ENCODE data around the gene COG8.

DNA sequence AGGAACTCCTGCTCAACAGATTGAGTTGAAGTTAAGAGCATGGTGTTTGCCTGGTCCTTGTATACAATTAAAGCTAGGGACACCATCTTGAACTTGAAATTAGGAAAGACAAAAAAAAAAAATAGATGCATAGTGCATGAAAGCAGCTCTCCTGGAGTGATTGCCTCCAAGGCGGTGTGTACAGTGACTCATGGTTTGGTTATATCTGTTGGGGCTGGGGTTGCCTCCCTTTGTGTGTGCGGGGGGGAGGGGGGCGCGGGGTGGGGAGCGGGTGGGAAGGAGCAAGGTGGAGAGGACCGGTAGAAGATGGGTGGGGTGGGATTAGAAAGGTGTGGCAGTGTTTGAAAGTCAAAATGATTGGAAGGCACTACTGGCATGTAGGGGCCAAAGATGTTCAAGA is 8.9 kb upstream of the COG8 start:
- TF ChIP-seq, protein P1, sequence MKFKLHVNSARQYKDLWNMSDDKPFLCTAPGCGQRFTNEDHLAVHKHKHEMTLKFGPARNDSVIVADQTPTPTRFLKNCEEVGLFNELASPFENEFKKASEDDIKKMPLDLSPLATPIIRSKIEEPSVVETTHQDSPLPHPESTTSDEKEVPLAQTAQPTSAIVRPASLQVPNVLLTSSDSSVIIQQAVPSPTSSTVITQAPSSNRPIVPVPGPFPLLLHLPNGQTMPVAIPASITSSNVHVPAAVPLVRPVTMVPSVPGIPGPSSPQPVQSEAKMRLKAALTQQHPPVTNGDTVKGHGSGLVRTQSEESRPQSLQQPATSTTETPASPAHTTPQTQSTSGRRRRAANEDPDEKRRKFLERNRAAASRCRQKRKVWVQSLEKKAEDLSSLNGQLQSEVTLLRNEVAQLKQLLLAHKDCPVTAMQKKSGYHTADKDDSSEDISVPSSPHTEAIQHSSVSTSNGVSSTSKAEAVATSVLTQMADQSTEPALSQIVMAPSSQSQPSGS (IDR thresholded peaks at IDR 0.05; ENCODE audit: low read length): no peak
- TF ChIP-seq, protein P2, sequence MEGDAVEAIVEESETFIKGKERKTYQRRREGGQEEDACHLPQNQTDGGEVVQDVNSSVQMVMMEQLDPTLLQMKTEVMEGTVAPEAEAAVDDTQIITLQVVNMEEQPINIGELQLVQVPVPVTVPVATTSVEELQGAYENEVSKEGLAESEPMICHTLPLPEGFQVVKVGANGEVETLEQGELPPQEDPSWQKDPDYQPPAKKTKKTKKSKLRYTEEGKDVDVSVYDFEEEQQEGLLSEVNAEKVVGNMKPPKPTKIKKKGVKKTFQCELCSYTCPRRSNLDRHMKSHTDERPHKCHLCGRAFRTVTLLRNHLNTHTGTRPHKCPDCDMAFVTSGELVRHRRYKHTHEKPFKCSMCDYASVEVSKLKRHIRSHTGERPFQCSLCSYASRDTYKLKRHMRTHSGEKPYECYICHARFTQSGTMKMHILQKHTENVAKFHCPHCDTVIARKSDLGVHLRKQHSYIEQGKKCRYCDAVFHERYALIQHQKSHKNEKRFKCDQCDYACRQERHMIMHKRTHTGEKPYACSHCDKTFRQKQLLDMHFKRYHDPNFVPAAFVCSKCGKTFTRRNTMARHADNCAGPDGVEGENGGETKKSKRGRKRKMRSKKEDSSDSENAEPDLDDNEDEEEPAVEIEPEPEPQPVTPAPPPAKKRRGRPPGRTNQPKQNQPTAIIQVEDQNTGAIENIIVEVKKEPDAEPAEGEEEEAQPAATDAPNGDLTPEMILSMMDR (IDR thresholded peaks at IDR 0.05 in 2 of 3, conservative IDR thresholded peaks at IDR 0.05 in 1 of 3; ENCODE audit: control insufficient read depth in 2 of 3, extremely low read depth in 1 of 3, insufficient read depth in 1 of 3, low read depth in 3 of 3, low read length in 3 of 3): no peak
- TF ChIP-seq CEBPB (IDR thresholded peaks at IDR 0.05; ENCODE audit: borderline replicate concordance in 1 of 2, low read depth in 2 of 2, low read length in 2 of 2) (no peak), POLR2A (IDR thresholded peaks at IDR 0.05; ENCODE audit: low read depth, low read length) (no peak), ESRRA (IDR thresholded peaks at IDR 0.05; ENCODE audit: low read length) (no peak), SMC3 (IDR thresholded peaks at IDR 0.05; ENCODE audit: borderline replicate concordance, low read length) (no peak)
- TF ChIP-seq, protein P3, sequence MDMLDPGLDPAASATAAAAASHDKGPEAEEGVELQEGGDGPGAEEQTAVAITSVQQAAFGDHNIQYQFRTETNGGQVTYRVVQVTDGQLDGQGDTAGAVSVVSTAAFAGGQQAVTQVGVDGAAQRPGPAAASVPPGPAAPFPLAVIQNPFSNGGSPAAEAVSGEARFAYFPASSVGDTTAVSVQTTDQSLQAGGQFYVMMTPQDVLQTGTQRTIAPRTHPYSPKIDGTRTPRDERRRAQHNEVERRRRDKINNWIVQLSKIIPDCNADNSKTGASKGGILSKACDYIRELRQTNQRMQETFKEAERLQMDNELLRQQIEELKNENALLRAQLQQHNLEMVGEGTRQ (IDR thresholded peaks at IDR 0.05; ENCODE audit: borderline replicate concordance, low read depth, low read length): no peak
